Mesothelial cell of epicardium (in vitro differentiated cells): ENCODE measurements around the gene SLC9A9. TPM values are rescaled to one million over a fixed set of nuclear protein-coding genes. Genes with fewer than 3 reads are reported as not detected.

Source experiments
- DNase-seq, 2 experiments: peaks; one replicate each; pipeline ENCODE4 v3.0.0; 2021; ENCODE audit warnings: low spot score in 2 of 2; ENCODE audit not compliant: unreplicated experiment in 2 of 2
- H3K27ac Mint-ChIP-seq: 2 replicates; pipeline ENCODE4 v1.8.0; 2021; ENCODE audit warnings: mixed read lengths
- H3K27me3 Mint-ChIP-seq: 2 replicates; pipeline ENCODE4 v1.8.0; 2021; ENCODE audit warnings: low read depth, mixed read lengths
- H3K36me3 Mint-ChIP-seq: 2 replicates; pipeline ENCODE4 v1.8.0; 2021; ENCODE audit warnings: mixed read lengths
- H3K4me1 Mint-ChIP-seq: 2 replicates; pipeline ENCODE4 v1.8.0; 2021; ENCODE audit warnings: mixed read lengths
- H3K4me3 Mint-ChIP-seq: 2 replicates; pipeline ENCODE4 v1.8.0; 2021; ENCODE audit warnings: mild to moderate bottlenecking, moderate library complexity, mixed read lengths
- H3K9me3 Mint-ChIP-seq: 2 replicates; pipeline ENCODE4 v1.8.0; 2021; ENCODE audit warnings: mixed read lengths
- total RNA-seq: library from RNA; stranded (reverse); gene quantifications from 3 replicates; pipeline ENCODE4 v1.2.1, GENCODE V29; 2021
- TF ChIP-seq, protein P1 (sequence below): fragments of 200-600 bp; sonication (generic); IDR thresholded peaks from one replicate; pipeline ENCODE4 v1.5.0; 2021; ENCODE audit warnings: antibody characterized with exemption; ENCODE audit not compliant: unreplicated experiment

Gene SLC9A9
- total RNA-seq, 1 donor from 2014 or later: 2.7 TPM

DNA sequence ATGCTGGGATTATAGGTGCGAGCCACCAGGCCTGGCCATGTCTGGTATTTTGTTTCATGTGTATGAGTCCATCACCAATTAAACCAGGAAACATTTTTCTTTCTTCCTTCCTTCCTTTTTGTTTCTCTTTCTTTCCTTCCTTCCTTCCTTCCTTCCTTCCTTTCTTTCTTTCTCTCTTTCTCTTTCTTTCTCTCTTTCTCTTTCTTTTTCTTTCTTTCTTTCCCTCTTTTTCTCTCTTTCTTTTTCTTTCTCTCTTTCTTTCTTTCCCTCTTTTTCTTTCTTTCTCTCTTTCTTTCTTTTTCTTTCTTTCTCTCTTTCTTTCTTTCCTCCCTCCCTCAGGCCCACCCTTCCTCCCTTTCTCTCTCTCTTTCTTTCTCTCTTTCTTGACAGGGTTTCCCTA is 83.4 kb downstream of the SLC9A9 start:
- Mint-ChIP-seq H3K9me3 (peaks cover 4% of the 10 kb centered on the region), H3K36me3 (peaks cover 1% of the 10 kb centered on the region), H3K4me3 (no peak overlapping the region), H3K4me1 (peaks cover 7% of the 10 kb centered on the region), H3K27ac (no peak overlapping the region), H3K27me3 (peaks cover 3% of the 10 kb centered on the region)
- DNase-seq: no peak
- TF ChIP-seq, protein P1, sequence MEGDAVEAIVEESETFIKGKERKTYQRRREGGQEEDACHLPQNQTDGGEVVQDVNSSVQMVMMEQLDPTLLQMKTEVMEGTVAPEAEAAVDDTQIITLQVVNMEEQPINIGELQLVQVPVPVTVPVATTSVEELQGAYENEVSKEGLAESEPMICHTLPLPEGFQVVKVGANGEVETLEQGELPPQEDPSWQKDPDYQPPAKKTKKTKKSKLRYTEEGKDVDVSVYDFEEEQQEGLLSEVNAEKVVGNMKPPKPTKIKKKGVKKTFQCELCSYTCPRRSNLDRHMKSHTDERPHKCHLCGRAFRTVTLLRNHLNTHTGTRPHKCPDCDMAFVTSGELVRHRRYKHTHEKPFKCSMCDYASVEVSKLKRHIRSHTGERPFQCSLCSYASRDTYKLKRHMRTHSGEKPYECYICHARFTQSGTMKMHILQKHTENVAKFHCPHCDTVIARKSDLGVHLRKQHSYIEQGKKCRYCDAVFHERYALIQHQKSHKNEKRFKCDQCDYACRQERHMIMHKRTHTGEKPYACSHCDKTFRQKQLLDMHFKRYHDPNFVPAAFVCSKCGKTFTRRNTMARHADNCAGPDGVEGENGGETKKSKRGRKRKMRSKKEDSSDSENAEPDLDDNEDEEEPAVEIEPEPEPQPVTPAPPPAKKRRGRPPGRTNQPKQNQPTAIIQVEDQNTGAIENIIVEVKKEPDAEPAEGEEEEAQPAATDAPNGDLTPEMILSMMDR: no peak

DNA sequence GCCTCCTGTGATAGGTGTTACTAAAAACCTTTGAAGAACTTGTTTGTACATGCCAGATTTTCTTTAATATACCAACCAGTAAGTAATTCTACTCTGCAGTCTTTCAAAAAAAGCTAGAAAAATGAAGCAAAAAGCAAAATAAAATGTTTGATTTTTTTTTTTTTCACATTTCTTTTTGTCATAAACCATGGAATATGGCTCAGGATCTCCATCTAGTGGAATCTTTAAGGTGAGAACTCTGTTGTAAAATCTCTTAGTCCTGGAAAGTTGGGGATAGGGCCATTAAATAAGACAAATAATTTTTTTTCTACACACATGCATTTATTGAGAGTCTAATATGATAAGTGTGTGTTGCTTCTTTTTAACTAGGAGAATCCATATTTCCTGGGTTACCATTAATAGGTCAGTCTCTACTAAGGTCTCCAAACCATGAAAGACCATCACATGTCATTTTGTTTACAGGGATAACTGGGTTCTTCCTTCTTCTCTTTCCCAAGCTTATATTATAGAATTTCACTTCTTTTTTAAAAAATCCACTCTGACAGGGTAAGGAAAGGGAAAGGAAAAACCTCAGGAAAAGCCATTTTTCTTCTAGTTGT is 84.6 kb downstream of the SLC9A9 start:
- H3K9me3 Mint-ChIP-seq: peaks cover 4% of the 10 kb centered on the region
- peaks cover 7% of the 10 kb centered on the region for H3K4me1 Mint-ChIP-seq
- no peak overlapping the region for H3K27ac Mint-ChIP-seq
- DNase-seq: no peak
- peaks cover 1% of the 10 kb centered on the region for H3K36me3 Mint-ChIP-seq
- TF ChIP-seq, protein P1: no peak
- H3K27me3 Mint-ChIP-seq: peaks cover 3% of the 10 kb centered on the region
- H3K4me3 Mint-ChIP-seq: no peak overlapping the region

DNA sequence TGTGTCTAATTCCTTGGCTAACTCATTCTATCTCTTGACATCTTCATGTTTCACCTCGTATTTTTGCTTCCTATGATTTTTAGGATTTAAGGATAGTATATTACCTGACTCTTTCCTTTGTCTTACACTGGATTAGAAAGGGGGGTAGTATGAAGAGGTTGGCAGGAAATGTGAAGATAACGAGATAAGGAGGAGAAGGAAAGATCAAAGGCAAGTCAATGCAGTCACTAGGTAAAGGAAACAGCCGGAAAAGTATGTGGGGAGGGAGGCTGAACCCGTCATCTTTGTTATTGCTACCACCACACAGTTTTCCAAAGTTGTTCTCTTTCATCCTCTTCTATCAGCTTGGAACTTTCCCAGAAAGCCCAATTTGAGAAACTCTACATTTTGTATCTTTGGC is 90.6 kb downstream of the SLC9A9 start:
- no peak overlapping the region for H3K27ac Mint-ChIP-seq
- H3K4me1 Mint-ChIP-seq: peaks cover 3% of the 10 kb centered on the region
- H3K9me3 Mint-ChIP-seq: peaks cover 4% of the 10 kb centered on the region
- H3K4me3 Mint-ChIP-seq: no peak overlapping the region
- TF ChIP-seq, protein P1: no peak
- no peak for DNase-seq
- H3K36me3 Mint-ChIP-seq: peaks cover 1% of the 10 kb centered on the region
- no peaks in the 10 kb centered on the region for H3K27me3 Mint-ChIP-seq

DNA sequence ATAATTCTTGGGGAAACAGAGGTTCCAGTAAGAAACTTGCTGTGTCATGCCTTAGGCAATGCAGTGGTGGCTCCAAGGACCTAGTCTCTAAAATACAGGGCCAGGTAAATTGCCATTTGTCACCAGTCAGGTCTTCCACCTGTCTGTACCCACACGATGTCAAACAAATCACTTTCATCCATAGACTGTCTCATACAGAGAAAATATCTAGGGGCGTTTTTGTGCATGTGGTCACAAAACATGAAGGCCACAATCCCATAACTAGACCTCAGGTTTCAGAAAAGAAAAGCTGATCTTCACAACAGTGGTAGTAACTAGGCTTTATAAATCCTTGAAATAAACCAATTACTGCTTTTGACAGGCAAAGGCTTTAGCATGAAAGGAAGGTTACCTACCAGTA is 92.3 kb downstream of the SLC9A9 start:
- H3K4me3 Mint-ChIP-seq: no peak overlapping the region
- no peaks in the 10 kb centered on the region for H3K27me3 Mint-ChIP-seq
- DNase-seq: no peak
- peaks cover 3% of the 10 kb centered on the region for H3K4me1 Mint-ChIP-seq
- H3K36me3 Mint-ChIP-seq: peaks cover 1% of the 10 kb centered on the region
- no peak overlapping the region for H3K27ac Mint-ChIP-seq
- TF ChIP-seq, protein P1: no peak
- peaks cover 4% of the 10 kb centered on the region for H3K9me3 Mint-ChIP-seq

DNA sequence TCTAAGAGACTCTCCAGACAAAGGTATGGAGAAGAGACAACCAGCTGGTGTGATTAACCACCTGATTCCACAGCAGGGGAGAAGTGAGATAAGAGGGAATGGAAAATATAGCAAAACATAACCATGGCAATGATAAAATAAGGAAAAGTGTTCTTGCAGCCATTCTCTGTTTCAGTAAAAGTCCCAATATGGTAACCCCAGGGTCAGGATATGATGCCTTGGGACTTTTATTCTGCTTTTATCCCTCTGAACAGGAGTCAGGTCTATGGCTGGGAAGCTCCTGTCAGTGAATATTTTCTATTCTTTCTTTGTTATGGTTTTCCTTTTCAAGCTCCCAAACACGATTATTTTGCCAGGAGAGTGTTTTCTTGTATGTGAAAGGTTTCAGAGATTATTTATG is 94.2 kb downstream of the SLC9A9 start:
- Mint-ChIP-seq H3K36me3 (no peaks in the 10 kb centered on the region), H3K27ac (no peak overlapping the region), H3K4me3 (no peak overlapping the region), H3K4me1 (peaks cover 3% of the 10 kb centered on the region), H3K27me3 (no peaks in the 10 kb centered on the region), H3K9me3 (no peaks in the 10 kb centered on the region)
- DNase-seq: no peak
- TF ChIP-seq, protein P1: no peak

DNA sequence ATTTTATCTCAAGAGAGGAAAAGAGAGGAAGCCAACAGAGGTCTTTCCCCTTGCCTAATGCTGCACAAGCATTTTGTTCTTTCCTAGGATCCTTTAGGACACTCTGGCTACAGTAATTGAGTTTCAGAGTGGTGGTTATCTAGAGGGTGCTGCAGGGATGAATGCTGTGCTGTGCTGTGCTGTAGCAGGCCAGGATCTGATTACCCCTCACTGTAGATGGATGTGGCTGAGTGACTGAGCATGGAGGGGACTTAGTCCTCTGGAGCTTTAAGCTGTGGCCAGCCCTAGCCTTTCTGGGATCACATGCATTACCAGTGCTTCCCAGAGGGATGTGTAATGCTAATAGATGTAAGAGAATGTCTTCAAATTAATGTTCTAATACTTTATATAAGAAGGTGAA is 94.8 kb downstream of the SLC9A9 start:
- peaks cover 3% of the 10 kb centered on the region for H3K4me1 Mint-ChIP-seq
- DNase-seq: no peak
- H3K27ac Mint-ChIP-seq: no peak overlapping the region
- TF ChIP-seq, protein P1: no peak
- no peaks in the 10 kb centered on the region for H3K36me3 Mint-ChIP-seq
- no peak overlapping the region for H3K4me3 Mint-ChIP-seq
- H3K27me3 Mint-ChIP-seq: no peaks in the 10 kb centered on the region
- no peaks in the 10 kb centered on the region for H3K9me3 Mint-ChIP-seq
